Gastrocnemius medialis (tissue), 4 donors: ENCODE data around the gene CCDC81.

Experiments used
- CTCF ChIP-seq, 5 experiments: fragments of 450-650 bp in 3 of 5; fragments of 200-600 bp in 2 of 5; sonication (generic) in 2 of 5; IDR thresholded peaks in 4 of 5; conservative IDR thresholded peaks in 1 of 5; 1 replicate in 4 of 5; 2 replicates in 1 of 5; pipeline ENCODE4 v1.5.1; 2016 to 2019; ENCODE audit warnings: antibody characterized with exemption in 5 of 5, mild to moderate bottlenecking in 3 of 5, moderate library complexity in 3 of 5
- POLR2A ChIP-seq, 2 donors: fragments of 450-650 bp; IDR thresholded peaks; one replicate each; pipeline ENCODE4 v1.6.1; 2017; ENCODE audit warnings: antibody characterized with exemption in 2 of 2, mild to moderate bottlenecking in 2 of 2, moderate library complexity in 2 of 2

GRCh38 chr11:86414032-86414431 is 39.3 kb downstream of the CCDC81 start:
- TF ChIP-seq CTCF (IDR thresholded peaks at IDR 0.05 in 4 of 5, conservative IDR thresholded peaks at IDR 0.05 in 1 of 5) (no peak), POLR2A (IDR thresholded peaks at IDR 0.05) (no peak)
